Measurements from ENCODE around the gene MORN1. TPM values are rescaled to one million over a fixed set of nuclear protein-coding genes. Genes with fewer than 3 reads are reported as not detected.

Gene MORN1
- total RNA-seq, 1 donor from 2014 or later = 9.0 TPM

- no peak for DNase-seq
- ATAC-seq = no peak
- TF ChIP-seq CTCF (IDR thresholded peaks at IDR 0.05) = no peak
- intact Hi-C loops (cut with DNase I) = no loop called here
- Histone ChIP-seq H3K4me3 (no peak overlapping the region), H3K4me1 (no peaks in the 10 kb centered on the region), H3K27ac (no peak overlapping the region), H3K27me3 (peaks cover 12% of the 10 kb centered on the region), H3K9me3 (no peaks in the 10 kb centered on the region), H3K36me3 (no peaks in the 10 kb centered on the region)
These were observed 37.1 kb upstream of the MORN1 start for GRCh38 chr1:2428490-2428889.

GRCh38 chr1:2427976-2428375, 36.6 kb upstream of the MORN1 start:
- Histone ChIP-seq H3K27ac (no peak overlapping the region), H3K4me3 (no peak overlapping the region), H3K4me1 (no peaks in the 10 kb centered on the region), H3K9me3 (no peaks in the 10 kb centered on the region), H3K27me3 (peaks cover 12% of the 10 kb centered on the region), H3K36me3 (no peaks in the 10 kb centered on the region)
- DNase-seq (no peak), ATAC-seq (no peak)
- no peak for TF ChIP-seq CTCF (IDR thresholded peaks at IDR 0.05)
- intact Hi-C loops (cut with DNase I) = no loop called here

GRCh38 chr1:2427051-2427450, 35.7 kb upstream of the MORN1 start:
- DNase-seq (no peak), ATAC-seq (no peak)
- intact Hi-C loops (cut with DNase I) = no loop called here
- H3K27ac ChIP-seq = no peak overlapping the region
- H3K4me1 ChIP-seq = no peaks in the 10 kb centered on the region
- no peaks in the 10 kb centered on the region for H3K36me3 ChIP-seq
- H3K9me3 ChIP-seq = no peaks in the 10 kb centered on the region
- H3K4me3 ChIP-seq = no peak overlapping the region
- TF ChIP-seq CTCF (IDR thresholded peaks at IDR 0.05) = no peak
- H3K27me3 ChIP-seq = peaks cover 12% of the 10 kb centered on the region

- H3K9me3 ChIP-seq = no peaks in the 10 kb centered on the region
- no peaks in the 10 kb centered on the region for H3K36me3 ChIP-seq
- H3K27ac ChIP-seq = no peak overlapping the region
- no peak overlapping the region for H3K4me3 ChIP-seq
- intact Hi-C loops (cut with DNase I) = no loop called here
- H3K27me3 ChIP-seq = peaks cover 12% of the 10 kb centered on the region
- no peak for TF ChIP-seq CTCF (IDR thresholded peaks at IDR 0.05)
- DNase-seq = no peak
- no peak for ATAC-seq
- no peaks in the 10 kb centered on the region for H3K4me1 ChIP-seq
These were observed 35.2 kb upstream of the MORN1 start for GRCh38 chr1:2426540-2426939.

GRCh38 chr1:2425892-2426291, 34.5 kb upstream of the MORN1 start:
- no peaks in the 10 kb centered on the region for H3K36me3 ChIP-seq
- ATAC-seq (no peak), DNase-seq (no peak)
- no peak overlapping the region for H3K27ac ChIP-seq
- TF ChIP-seq CTCF (IDR thresholded peaks at IDR 0.05) = no peak
- H3K27me3 ChIP-seq = peaks cover 12% of the 10 kb centered on the region
- no peaks in the 10 kb centered on the region for H3K4me1 ChIP-seq
- H3K9me3 ChIP-seq = no peaks in the 10 kb centered on the region
- intact Hi-C loops (cut with DNase I) = no loop called here
- no peak overlapping the region for H3K4me3 ChIP-seq

GRCh38 chr1:2422523-2422922, 31.2 kb upstream of the MORN1 start:
- Histone ChIP-seq H3K27ac (no peak overlapping the region), H3K9me3 (no peaks in the 10 kb centered on the region), H3K27me3 (peaks cover 36% of the 10 kb centered on the region), H3K4me3 (no peak overlapping the region), H3K36me3 (no peaks in the 10 kb centered on the region), H3K4me1 (no peaks in the 10 kb centered on the region)
- no peak for TF ChIP-seq CTCF (IDR thresholded peaks at IDR 0.05)
- no peak for DNase-seq
- intact Hi-C loops (cut with DNase I) = no loop called here
- no peak for ATAC-seq

Measured in upper lobe of right lung (tissue), 1 donor.